Measurements from ENCODE around the gene EXOC8.

DNA sequence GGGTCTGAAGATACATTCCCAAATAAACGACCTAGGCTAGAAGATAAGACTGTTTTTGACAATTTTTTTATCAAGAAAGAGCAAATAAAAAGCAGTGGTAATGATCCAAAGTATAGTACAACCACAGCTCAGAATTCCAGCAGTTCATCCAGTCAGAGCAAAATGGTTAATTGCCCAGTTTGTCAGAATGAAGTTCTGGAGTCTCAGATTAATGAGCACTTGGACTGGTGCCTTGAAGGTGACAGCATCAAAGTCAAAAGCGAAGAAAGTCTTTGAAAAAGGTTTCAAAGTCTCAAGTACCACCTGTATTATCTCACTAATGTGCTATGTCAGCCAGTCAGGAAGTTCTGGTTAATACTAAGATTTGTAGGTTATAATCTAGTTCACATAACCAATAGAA is 15.4 kb upstream of the EXOC8 start:
- TF ChIP-seq CTCF (IDR thresholded peaks at IDR 0.05 in 2 of 3, conservative IDR thresholded peaks at IDR 0.05 in 1 of 3; ENCODE audit: borderline replicate concordance in 1 of 3, insufficient read depth in 1 of 3, low read depth in 2 of 3, low read length in 2 of 3) = no peak
- TF ChIP-seq EZH2 (IDR thresholded peaks at IDR 0.05) = no peak
- TF ChIP-seq POLR2AphosphoS5 (IDR thresholded peaks at IDR 0.05; ENCODE audit: low read depth, low read length) = no peak
- TF ChIP-seq SIN3A (IDR thresholded peaks at IDR 0.05; ENCODE audit: low read depth) = no peak
- TF ChIP-seq POLR2A (IDR thresholded peaks at IDR 0.05; ENCODE audit: borderline replicate concordance, extremely low read depth, insufficient read depth, insufficient read length) = no peak
- no peak for TF ChIP-seq RAD21 (IDR thresholded peaks at IDR 0.05; ENCODE audit: low read depth)
- no peak for TF ChIP-seq ZNF274 (IDR thresholded peaks at IDR 0.05; ENCODE audit: low read depth, low read length)
- no peak for TF ChIP-seq MAX (IDR thresholded peaks at IDR 0.05)
- no peak for TF ChIP-seq ZBTB33 (IDR thresholded peaks at IDR 0.05; ENCODE audit: extremely low read depth, insufficient replicate concordance, low read length)
- TF ChIP-seq EZH2phosphoT487 (IDR thresholded peaks at IDR 0.05; ENCODE audit: borderline replicate concordance) = no peak
- TF ChIP-seq REST (IDR thresholded peaks at IDR 0.05; ENCODE audit: low read depth) = no peak
- no peak for TF ChIP-seq CEBPB (IDR thresholded peaks at IDR 0.05; ENCODE audit: low read depth)
- no peak for TF ChIP-seq ELF1 (IDR thresholded peaks at IDR 0.05; ENCODE audit: borderline replicate concordance, low read depth)

Measured in HCT116 (cell line).